SHP77 treated with DMSO at 0.1 percent for 48 hours (cell line): ENCODE results near the gene NTNG2.

Experiments
- DNase-seq: peaks from one replicate; lab custom pipeline; 2025; lab: John Stamatoyannopoulos, UW

NTNG2 gene

DNA sequence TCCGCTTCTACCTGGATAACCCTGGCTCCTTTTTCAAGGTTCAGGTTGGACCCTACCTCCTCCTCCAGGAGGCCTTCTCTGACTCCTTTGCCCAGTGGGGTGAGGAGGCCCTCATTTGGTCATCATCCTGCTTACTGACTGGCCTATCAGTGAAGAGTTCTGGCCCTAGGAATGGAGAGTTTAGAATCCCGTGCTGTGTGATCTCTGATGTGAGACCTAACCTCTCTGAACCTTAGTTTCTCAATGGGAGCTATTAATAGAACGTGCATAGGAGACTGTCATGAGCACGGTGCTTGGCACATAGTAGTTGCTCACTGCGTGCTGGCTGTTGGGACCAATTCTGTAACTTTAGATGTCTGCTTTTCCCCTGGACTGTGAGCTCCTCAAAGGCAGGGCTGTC lies 10.3 kb downstream of the NTNG2 start:
- DNase-seq: no peak

DNA sequence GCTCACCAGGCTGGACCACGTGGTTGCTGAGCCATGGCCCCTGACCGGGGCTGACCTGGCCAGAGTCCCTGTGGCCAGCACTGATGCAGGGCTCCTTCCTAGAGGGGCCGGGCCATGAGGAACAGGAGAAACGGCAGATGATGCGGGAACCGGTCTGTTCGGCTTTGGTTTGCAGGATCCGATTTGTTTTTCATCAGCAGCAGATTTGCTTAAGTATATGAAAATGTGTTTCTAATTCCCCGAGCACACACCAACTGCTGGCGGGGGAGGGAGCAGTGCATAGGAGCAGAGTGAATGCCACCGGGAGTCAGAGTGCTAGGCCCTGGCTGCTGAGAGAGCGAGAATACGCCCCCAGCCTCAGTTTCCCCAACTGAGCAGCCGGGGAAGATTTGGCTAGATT lies 13.6 kb downstream of the NTNG2 start:
- DNase-seq: no peak

- no peak for DNase-seq
Observed at GRCh38 chr9:132176338-132176737, 14.5 kb downstream of the NTNG2 start.

- no peak for DNase-seq
Observed at GRCh38 chr9:132181796-132182313, 20.0 kb downstream of the NTNG2 start.

DNA sequence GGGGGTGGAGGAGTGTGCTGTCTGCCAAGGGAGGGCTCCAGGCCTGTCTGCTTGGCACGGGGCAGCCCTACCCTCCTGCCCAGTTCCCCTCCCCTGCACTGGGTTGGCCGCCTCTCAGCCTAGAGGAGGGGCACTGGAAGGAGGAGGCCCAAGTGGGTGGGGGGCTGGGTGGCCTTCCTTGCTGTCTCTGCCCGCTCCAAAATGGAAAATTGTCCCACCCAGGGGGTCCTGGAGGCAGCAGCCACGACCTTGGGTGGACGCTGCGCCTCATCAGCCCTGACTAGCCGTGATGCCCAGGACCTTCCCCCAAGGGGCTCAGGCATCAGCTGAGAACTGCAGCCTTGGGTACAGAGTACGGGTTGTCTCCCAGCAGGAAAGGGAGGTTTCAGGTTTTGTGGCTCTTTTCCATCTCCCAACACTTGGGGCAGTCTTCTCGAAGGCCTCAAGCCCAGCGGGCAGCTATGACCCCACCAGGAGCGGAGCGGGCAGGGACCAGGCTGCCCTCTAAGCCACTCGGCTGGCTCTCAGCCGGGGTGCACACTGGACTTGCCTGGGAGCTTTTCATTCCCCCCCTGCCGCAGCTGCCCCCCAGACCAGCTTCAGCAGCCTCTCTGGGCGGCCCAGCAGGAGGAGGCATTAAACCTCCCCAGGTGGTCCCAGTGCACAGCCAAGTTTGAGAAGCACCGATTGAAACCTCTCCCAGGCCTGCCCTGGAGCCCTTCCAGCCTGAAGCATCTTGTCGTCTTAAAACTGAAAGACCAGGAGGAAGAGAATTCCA lies 20.6 kb downstream of the NTNG2 start:
- DNase-seq: no peak

GRCh38 chr9:132183134-132183533 lies 21.3 kb downstream of the NTNG2 start:
- DNase-seq: no peak

DNA sequence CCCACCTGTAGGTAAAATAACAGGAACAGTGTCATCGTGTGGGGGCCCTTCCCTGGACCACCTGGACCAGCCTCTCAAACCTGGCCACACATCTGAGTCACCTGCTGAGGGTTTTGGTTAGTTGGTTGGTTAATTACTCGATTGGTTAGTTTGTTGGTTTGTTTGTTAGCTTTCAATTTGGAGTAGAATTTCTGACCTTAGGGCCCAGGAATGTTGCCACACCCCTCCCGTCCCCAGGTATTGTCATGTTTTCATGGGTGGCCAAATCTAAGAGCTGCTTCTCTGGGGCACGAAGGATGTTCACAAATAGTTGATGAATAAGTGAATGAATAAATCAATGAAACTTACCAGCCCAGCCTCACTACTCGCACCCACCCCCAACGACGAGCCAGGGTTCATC lies 21.9 kb downstream of the NTNG2 start:
- no peak for DNase-seq

- no peak for DNase-seq
Observed at GRCh38 chr9:132184124-132184523, 22.3 kb downstream of the NTNG2 start.

GRCh38 chr9:132185073-132186009 lies 23.5 kb downstream of the NTNG2 start:
- DNase-seq: no peak

- DNase-seq: no peak
Observed at GRCh38 chr9:132187121-132187620, 25.3 kb downstream of the NTNG2 start.

GRCh38 chr9:132190966-132191365 lies 29.1 kb downstream of the NTNG2 start:
- DNase-seq: no peak

GRCh38 chr9:132192728-132193127 lies 30.9 kb downstream of the NTNG2 start:
- DNase-seq: peak; percentile 39

GRCh38 chr9:132193227-132194124 lies 31.6 kb downstream of the NTNG2 start:
- DNase-seq: no peak

- no peak for DNase-seq
Observed at GRCh38 chr9:132194508-132194907, 32.6 kb downstream of the NTNG2 start.

GRCh38 chr9:132197315-132197714 lies 35.5 kb downstream of the NTNG2 start:
- DNase-seq: no peak

DNA sequence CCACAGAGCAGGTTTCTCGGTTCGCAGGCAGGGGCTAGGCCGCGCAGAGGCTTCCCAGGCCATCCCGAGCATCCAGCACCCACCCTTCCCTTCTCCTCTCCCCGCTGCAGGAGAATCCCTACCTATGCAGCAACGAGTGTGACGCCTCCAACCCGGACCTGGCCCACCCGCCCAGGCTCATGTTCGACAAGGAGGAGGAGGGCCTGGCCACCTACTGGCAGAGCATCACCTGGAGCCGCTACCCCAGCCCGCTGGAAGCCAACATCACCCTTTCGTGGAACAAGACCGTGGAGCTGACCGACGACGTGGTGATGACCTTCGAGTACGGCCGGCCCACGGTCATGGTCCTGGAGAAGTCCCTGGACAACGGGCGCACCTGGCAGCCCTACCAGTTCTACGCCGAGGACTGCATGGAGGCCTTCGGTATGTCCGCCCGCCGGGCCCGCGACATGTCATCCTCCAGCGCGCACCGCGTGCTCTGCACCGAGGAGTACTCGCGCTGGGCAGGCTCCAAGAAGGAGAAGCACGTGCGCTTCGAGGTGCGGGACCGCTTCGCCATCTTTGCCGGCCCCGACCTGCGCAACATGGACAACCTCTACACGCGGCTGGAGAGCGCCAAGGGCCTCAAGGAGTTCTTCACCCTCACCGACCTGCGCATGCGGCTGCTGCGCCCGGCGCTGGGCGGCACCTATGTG lies 36.1 kb downstream of the NTNG2 start:
- no peak for DNase-seq

DNA sequence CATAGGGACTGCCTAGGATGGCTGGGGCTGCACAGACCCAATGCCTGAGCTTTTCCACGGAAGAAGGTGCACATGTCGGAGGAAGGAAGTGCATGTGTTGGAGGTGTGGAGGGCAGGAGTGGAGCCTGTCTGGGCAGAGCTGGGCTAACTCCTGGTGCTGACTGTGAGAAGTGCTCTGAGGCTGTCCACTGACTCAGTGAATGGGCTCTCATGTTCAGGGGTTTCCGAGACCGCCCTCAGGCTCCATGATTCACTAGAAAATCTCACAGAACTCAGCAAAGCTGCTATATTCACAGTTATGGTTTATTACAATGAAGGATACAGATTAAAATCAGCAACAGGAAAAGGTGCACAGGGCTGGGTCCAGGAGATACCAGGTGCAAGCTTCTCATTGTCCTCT lies 37.2 kb downstream of the NTNG2 start:
- DNase-seq: no peak

GRCh38 chr9:132200706-132201105 lies 38.8 kb downstream of the NTNG2 start:
- DNase-seq: peak; percentile 8

GRCh38 chr9:132201139-132201538 lies 39.3 kb downstream of the NTNG2 start:
- DNase-seq: peak; percentile 83

DNA sequence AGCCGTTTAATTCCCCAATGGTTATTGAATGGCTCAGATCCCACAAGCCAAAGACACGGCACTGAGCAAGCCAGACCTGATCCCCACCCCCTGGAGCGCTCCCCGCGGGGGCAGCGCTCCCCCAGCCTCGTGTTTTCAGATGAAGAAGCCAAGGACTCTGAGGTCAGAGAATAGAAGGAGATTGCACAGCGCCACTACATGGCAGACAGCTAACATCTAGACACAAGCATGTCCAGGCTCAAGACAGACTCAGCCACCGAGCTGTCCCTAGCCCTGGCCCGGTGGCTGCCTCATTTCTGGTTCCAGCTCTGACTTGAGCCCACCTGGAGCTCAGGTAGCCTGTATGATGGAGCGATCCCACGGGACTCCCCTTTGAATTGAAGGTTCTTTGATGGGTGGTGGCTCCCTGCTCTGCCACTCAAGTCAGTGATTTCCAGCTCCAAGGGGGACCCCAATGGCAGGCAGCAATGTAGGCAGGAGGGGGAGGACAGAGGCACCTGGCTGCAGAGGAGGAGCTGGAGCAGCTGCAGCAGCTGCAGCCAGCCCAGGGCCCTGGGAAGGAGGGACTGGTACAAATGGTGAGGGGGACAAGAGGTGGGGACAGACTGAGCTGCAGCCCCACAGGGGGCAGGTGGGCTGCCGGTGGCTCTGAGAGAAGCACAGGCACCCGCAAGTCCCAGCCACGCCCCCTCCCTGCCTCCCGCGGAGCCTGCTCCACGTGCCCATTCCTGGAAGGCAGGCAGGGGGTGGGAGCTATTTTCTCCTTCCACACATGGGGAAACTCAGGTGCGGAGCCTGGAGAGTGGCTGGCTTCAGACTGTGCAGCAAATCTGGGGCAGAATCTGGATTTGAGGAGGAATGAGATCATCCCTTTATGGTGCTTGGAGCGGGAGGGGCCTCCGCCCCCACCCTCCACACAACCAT lies 40.2 kb downstream of the NTNG2 start:
- DNase-seq: peak; percentile 29
